GM03348 (cell line): ENCODE results near the gene HDAC8.
"Not testable (repeated sequence)": the region's sequence is repeated elsewhere in the genome, so short reads cannot be mapped to it uniquely, and the experiment has no call there.

Source experiments
- DNase-seq: peaks from one replicate; pipeline ENCODE4 v3.0.0; 2012; ENCODE audit warnings: low spot score

The HDAC8 gene

DNA sequence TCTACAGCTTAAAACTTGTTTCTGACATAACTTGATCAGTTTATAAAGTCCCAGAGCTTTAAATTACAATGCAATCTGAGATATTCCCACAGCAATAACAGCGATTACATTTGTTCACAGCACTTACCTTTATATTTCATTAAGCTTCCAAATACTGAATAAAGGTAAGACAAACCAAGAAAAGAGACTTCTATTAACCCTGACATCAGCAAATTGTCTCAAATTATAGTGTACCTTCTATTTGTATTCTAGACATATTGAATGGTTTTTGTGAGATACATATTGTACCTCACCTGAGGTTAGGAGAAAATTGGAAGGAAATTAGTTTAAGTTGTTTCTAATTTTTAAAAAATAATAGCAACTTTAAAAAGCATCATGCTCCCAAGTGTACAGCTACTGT, 111.9 kb downstream of the HDAC8 start:
- no peak for DNase-seq

DNA sequence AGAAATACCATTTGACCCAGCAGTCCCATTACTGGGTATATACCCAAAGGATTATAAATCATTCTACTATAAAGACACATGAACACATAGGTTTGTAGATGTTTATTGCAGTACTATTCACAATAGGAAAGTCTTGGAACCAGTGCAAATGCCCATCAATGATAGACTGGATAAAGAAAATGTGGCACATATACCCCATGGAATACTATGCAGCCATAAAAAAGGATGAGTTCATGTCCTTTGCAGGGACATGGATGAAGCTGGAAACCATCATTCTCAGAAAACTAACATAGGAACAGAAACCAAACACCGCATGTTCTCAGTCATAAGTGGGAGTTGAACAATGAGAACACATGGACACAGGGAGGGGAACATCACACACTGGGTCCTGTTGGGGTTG, 123.6 kb downstream of the HDAC8 start:
- not testable (repeated sequence) for DNase-seq

DNA sequence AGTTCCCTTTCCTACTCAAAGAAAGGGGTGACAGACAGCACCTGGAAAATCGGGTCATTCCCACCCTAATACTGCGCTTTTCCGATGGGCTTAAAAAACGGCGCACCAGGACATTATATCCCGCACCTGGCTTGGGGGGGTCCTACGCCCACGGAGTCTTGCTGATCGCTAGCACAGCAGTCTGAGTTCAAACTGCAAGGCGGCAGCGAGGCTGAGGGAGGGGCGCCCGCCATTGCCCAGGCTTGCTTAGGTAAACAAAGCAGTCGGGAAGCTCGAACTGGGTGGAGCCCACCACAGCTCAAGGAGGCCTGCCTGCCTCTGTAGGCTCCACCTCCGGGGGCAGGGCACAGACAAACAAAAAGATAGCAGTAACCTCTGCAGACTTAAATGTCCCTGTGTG, 131.9 kb downstream of the HDAC8 start:
- DNase-seq = not testable (repeated sequence)

DNA sequence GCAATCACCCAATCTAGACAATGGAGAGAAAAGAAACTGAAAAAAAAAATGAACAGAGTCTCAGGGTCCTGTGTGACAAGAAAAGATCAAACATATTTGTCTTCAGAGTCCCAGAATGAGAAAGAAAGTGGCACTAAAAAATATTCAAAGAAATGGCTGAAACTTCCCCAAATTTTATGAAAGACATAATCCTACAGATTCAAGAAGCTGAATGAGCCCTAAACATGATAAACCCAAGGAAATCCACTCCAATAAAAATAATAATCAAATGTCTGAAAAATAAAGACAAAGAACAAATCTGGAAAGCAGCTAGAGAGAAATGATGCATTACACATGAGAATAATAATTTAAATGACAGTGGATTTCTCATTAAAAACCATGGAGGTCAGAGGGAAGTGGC, 136.6 kb downstream of the HDAC8 start:
- DNase-seq = no peak

DNA sequence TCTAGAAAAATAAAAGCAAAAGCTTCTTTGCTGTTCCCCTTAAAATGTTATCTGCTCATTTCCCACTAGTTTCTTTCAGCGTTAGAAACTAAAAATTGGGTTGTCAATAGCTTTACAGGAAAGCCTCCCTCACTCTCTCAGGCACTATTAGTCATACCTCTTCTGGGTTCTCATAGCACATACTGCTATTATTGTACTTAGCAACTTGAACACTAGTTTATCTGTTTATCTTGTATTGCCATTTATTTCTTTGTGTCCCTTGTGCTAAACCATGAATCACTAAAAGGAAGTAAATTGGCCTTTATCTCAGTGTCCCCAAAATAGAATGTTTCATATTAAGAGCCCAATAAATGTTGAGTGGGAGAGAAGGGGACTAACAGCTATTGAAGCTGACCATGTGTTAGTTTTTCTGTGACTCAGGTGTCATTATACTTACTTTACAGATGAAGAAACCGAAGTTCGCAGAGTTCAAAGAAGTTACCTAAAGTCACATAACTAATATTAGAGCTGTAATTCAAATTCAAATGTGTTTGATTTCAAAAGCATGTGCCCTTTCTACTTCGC, 142.2 kb downstream of the HDAC8 start:
- no peak for DNase-seq

DNA sequence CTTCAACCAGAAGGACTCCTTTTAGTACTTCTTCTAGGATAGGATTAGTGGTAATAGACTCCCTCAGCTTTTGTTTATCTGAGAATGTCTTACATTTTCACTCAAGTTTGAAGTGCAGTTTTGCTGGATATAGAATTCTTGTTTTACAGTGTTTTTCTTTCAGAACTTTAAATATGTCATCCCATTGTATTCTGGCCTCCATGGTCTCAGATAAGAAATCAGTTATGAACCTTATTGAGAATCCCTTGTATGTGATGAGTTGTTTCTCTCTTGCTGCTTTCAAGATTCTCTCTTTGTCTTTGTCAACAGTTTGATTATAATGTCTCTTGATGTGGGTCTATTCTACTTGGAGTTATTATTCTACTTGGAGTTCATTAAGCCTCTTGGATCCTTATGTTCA, 150.8 kb downstream of the HDAC8 start:
- DNase-seq = no peak

DNA sequence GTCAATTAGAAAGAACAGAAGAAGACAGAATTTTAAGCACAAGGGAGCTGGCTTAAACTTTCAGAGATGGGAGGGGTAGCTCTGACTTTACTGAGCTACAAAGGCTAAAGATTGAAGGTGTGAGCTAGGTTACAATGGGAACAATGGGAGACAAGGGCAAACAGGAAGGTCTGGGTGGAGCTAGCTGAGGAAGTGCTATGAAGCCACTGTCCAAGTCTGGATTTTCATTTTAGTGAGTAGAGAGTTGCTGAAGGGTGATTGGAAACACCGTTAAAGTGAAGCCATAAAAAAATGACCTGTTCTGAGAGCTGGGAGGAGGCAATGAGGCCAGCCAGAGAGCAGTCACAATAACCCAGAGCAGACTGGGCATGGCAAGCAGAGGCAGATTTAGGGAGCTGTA, 162.7 kb downstream of the HDAC8 start:
- DNase-seq = no peak

DNA sequence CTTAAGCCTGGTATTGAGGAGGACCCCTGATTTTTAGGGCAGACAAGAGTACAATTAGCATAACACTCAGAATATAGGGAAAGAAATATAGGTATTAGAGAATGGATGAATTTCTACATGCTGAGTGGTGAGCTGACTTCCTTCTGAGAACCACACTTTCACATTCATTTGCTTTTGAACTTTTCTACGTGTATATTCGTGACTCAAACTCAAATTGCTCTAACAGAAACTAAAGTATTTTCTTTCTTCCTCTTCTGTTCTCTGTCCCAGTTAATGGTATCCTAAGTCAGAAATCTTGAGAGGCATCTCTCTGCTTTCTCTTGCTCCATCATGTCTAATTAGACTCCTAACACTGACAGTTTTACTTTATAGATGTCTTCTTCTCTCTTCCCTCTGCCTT, 163.8 kb downstream of the HDAC8 start:
- DNase-seq = no peak

DNA sequence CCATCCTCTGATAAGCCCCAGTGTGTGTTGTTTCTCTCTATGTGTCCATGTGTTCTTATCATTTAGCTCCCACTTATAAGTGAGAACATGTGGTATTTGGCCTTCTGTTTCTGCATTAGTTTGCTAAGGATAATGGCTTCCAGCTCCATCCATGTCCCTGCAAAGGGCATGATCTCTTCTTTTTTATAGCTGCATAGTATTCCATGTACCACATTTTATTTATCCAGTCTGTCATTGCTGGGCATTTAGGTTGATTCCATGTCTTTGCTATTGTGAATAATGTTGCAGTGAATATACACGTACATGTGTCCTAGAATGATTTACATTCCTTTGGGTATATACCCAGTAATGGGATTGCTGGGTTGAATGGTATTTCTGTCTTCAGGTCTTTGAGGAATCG, 167.5 kb downstream of the HDAC8 start:
- DNase-seq = not testable (repeated sequence)

DNA sequence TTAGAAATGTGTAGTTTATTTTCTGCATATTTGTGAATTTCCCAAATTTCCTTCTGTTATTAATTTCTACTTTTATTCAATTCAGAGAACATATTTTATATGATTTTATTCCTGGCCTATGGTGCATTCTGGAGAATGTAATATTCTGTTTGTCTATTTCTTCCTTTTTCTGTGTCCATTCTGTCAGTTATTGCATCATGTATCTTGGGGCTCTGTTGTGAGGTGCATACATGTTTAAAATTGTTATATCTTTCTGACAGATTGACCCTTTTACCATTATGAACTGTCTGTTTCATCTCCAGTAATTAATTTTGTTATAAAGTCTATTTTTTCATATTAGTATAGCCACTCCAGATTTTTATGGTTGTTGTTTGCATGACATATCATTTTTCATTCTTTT, 170.0 kb downstream of the HDAC8 start:
- DNase-seq = no peak

DNA sequence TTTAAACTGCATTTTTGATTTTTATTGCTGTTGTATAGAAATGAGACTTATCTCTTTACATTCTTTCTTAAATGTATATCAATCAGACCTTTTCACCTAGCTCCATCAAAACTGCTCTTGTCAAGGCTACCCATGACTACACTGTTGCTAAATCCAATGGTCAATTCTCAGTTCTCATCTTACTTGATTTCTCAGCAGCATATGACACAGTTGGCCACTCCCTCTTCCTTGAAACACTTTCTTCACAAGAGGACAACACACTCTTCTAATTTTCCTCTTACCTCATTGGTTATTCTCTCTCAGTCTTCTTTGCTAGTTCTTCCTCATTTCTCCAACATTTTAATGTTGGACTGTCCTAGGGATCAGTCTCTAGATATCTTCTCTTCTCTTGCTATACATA, 172.8 kb downstream of the HDAC8 start:
- DNase-seq = no peak

DNA sequence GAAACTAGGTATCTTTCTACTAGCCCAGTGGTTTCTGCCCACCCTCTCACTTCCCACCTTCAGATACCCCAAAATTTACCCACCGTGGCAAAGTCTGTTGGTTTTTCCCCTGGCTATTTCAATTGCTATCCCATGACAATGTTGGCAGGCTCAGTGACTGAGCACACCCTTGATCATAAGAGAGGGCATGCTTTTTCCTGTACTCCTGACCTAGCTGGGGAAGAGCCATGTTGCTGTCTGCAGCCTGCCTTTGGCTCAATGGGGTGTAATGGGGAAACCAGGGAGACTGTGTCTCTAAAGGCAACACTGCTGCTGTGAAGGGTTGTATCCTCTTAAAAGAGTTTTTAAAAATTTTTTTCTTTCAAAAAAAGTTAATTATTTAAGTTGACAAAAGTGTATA, 176.5 kb downstream of the HDAC8 start:
- DNase-seq = no peak

DNA sequence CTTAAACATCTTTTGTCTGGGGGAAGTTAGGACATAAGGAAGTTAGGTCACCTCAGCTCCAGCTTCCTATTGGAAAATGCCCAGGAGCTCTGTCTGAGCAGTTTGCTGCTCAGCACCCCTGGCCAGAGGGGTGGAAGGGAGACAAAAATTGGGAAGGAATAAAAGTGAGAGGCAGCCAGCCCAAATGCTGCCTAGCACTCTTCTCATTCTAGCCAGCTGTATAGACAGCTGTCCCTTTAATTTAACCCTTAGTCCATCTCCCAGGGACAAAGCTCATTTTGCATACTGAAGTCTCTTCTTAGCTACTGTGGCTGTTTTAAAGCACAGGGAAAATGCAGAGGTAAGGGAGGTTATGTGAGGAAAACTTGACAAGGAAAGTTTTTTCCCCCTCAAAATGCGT, 177.4 kb downstream of the HDAC8 start:
- DNase-seq = peak; percentile 4

DNA sequence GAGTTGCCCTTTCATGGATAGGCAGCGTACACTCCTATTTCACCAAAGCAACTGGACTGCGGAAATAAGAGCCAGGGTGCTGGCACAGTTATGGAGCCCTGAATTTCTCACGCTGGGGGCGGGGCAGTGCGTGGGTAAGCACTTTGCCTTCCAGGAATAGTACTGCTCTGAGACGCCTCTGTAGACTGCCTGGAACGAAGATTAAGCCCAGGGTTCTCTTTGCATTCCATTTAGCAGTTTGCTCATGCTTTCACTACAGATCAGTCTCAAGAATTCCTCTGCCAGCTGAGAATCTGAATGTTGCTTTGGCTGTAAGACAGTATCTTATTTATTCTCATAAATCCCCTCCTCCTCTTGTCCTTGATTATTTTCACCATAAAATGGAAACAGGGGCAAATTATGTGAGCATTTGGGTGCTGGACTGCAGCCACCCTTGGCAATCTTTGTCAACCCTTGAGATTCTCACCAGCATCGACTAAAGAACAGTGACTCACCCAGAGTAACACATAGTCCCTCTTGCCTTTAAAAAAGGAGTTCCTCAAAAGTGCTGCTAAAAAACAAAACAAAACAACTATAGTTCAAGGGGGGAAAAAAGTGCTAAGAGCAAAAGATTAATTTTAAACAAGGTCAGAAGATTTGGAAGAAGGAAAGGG, 178.0 kb downstream of the HDAC8 start:
- DNase-seq = peak; percentile 50

DNA sequence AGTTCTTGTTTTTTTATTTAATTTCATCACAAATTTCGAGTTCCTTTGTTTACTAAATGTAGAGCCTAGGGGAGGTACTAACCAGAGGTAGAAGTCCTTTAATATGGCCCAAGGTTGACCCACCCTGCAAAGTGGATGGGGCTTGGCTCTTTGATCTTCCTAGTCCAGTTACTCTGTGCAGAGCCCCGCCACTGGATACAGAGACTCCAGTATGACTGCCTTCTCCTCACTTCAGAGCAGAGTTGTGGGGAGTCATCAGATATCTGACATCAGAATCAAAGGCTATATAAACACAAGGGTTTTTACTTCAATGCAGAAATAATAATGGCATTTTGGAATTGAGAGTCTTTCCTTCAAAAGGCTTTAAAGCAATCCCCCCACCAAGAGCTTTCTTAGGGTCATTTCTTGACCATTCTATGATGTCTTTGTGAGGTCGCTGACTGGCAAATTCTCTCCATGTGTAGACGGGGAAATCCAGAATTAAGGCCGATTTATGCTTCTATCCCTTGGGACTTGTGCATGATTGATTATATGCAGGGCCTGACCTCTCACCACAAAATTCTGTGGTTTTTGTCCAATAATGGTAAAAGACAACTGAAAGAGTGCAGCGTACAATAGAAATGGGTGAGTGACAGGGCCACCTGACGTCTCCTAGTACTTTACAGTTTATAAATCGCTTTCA, 178.7 kb downstream of the HDAC8 start:
- DNase-seq = no peak

DNA sequence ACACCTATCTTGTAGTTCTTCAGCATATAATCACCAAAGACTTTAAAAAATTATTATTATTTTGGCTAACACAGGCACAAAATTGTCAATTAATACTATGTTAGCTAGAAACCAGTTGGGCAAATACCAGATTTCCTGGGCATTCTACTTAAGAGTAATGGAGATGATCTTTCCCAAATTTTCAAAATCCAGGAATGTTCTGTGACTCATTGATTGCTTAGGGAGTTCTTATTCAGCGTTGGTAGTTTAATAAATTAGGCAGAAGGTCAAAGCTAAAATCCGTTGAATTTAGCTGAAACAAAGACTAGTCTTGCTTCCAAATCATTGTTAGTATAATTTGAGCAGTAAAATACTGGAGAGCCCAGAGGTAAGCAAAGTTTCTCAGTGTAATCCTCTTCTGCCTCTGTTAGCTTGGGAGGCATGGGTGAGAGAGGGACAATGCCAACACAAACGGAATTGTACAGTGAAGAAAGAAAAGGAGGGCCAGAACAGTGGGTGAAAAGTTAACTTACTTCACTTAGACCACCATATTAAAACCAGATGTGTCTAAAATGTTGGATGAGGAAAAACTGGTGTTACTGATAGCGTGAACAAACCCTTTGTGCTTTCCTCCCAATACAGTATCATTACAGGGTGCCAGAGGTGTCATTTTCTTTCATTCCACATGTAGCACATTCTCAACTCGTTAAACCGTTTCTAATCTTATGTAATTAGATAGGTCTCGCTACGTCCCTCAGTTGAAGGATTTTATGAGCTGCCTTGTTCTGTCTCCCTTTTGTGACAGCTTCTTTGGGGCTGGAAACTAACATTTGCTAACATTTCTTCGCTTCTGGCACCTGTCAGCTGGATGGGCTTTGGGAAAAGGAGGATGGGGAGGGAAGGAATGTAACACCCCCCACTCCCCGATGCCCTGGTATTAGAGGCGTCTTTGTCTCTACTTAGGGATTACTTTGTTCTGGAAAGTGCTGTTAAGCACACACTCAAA, 179.5 kb downstream of the HDAC8 start:
- no peak for DNase-seq

DNA sequence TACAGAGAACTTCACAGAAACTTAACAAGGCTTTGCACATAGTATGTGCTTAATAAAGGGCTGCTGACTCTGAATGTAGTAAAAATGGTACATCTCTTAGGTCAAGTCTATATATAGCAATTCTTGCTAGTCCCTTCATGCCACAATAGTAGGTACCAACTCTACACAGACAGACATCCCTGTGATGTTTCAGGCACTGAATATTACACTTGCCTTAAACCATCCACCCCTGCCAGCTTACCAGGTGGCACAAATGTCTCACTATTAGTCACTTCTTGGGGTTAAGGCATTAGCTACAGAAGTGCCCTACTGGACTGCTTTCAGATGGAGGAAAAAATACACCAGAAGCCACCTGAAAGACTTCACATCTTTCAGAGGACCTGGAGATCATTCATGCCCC, 180.6 kb downstream of the HDAC8 start:
- DNase-seq = no peak

DNA sequence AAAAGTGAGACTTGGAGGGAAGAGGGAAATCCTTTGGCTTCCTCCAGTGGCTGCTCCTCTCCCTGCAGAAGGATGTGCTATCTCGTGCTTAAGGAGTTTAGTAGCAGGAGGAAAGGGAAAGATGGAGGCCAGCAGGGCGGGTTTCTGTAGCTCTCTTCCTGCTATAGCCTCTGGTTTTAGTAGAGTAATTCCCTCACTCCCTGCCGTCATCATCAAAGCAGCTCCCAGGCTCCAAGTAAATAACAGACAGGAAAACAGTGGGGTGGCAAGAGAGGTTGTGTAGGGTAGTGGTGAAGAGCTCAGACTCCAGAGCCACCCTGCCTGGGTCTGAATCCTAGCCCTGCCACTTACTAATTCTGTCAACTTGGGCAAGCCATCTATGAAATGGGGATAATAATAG, 185.4 kb downstream of the HDAC8 start:
- no peak for DNase-seq

DNA sequence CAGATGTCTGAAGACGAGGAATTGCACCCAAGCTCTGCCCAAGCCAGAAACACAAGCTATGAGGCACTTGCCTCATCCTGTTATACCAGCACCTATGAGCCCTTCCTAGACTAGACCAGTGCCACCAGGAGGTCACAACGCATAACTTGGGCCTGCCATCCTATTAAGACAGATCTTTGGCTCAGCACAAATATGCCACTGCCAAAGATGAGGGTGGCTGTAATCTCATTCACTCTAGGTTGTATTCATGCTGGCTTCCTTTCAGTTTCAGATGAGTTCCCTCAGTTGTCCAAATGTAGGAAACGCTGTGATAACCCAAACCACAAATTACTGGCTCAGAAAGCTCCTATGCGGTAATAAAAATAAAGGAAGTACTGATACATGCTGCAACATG, 190.4 kb downstream of the HDAC8 start:
- no peak for DNase-seq

DNA sequence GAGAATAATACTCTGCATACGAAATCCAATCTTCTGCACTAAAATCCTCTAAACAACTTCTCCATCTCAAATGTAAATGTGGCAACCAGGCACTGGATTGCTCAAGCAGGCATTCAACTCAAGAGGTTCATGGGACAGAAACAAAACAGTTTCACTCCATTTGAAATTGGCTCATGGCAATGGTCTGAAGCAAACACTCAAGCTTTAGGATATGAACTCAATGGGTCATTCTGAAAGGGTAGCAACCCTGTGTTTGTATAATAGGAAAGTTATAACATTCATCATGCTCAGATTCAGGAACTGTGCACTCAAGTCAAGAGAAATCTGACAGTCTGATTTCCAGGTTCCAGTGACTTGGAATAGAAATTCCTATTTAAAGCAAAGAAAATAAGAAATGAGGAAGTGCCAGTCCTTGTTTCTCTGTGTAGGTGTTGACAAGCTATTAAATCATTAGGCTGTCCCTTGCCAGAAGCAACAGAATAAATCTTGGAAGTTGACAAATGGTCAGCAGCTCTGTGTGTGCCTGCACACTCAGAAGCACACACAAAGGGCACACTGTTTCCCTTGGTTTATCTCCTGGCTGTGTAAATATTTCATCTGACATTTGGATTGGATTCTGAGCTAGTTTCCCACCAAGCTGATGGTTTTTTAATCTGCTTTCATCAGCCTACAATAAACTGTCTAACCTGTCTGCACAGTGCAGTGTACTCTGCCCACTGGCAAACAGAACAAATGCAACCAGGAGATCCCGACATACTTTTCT, 191.0 kb downstream of the HDAC8 start:
- DNase-seq = no peak

DNA sequence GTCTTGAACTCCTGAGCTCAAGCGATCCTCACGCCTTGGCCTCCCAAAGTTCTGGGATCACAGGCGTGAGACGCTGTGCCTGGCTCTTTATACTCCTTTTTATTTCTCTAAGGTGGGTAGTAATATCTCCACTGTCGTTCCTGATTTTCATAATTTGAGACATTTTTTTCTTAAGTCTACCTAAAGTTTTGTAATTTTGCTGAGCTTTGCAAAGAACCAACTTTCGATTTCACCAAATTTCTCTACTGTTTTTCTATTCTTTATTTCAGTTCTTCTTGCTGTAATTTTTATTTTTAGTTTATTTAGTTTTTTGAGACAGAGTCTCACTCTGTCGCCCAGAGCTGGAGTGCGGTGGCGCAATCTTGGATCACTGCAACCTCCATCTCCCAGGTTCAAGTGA, 196.5 kb downstream of the HDAC8 start:
- DNase-seq = no peak

DNA sequence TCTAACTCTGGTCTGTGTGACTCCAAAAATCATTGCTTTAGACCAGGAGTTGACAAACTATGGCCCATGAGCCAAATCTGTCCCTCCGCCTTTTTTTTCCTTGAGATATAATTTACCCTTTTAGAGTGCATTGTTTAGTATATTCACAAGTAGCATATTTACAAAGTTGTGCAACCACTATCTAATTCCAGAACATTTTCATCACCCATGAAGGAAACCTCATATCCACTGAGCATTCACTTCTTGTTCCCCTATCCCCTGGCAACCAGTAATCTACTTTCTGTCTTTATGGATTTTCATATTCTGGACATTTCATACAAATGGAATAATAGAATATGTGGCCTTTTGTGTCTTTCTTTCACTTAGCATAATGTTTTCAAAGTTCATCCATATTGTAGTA, 199.5 kb downstream of the HDAC8 start:
- DNase-seq = no peak
